Measurements from ENCODE around the gene OSBPL1A. TPM values are rescaled to one million over a fixed set of nuclear protein-coding genes. Genes with fewer than 3 reads are reported as not detected.

OSBPL1A gene
- total RNA-seq, 1 experiment from 2014 or later, result 53.1 TPM

- TF ChIP-seq ZNF416 (CRISPR knock-in tag; IDR thresholded peaks at IDR 0.05), result no peak
- TF ChIP-seq ZNF263 (CRISPR knock-in tag; IDR thresholded peaks at IDR 0.05; ENCODE audit: low read depth), result no peak
- no peak for TF ChIP-seq ZBTB21 (CRISPR knock-in tag; IDR thresholded peaks at IDR 0.05; ENCODE audit: borderline replicate concordance)
- TF ChIP-seq, protein P1, sequence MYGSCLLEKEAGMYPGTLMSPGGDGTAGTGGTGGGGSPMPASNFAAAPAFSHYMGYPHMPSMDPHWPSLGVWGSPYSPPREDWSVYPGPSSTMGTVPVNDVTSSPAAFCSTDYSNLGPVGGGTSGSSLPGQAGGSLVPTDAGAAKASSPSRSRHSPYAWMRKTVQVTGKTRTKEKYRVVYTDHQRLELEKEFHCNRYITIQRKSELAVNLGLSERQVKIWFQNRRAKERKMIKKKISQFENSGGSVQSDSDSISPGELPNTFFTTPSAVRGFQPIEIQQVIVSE (CRISPR knock-in tag; IDR thresholded peaks at IDR 0.05; ENCODE audit: borderline replicate concordance), result no peak
- TF ChIP-seq PRRX2 (CRISPR knock-in tag; IDR thresholded peaks at IDR 0.05), result no peak
- TF ChIP-seq GABPB1 (CRISPR knock-in tag; IDR thresholded peaks at IDR 0.05), result no peak
- CTCF ChIA-PET, result interaction anchor here (1.2 to 1.4 kb wide), 2 partner anchors 10 to 52 kb away, joined by 3 to 6 read pairs; no protein-coding TSS in a partner anchor
- Mint-ChIP-seq H3K36me3 (peaks cover 52% of the 10 kb centered on the region), H3K27me3 (ENCODE audit: low read depth) (no peaks in the 10 kb centered on the region), H3K4me3 (no peak overlapping the region), H3K4me1 (no peaks in the 10 kb centered on the region), H3K9me3 (no peaks in the 10 kb centered on the region), H3K27ac (no peak overlapping the region)
- no peak for ATAC-seq
- POLR2A ChIA-PET, result no interaction called here
- DNase-seq (ENCODE audit: low spot score), result no peak
Observed at GRCh38 chr18:24436939-24437338, 39.3 kb upstream of the OSBPL1A start.

DNA sequence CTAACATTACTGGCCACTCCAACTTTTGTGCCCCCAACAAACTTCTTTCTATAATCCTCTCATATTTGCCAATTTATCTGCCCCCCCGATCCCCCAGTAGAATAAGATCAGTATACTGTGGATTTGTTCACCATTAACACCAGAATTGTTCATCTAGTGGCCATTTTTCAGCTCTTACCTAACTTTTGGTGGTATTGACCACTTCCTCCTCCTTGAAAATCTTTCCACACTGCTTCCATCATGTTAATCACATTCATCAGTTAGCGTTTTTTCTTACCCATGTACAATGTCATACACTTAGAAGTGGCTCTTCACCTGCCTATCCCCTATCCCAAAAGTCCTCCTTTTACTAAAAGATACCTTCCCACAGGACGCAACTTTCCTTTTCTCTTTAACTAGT is 35.0 kb upstream of the OSBPL1A start:
- H3K4me1 Mint-ChIP-seq, result peaks cover 12% of the 10 kb centered on the region
- TF ChIP-seq, protein P2, sequence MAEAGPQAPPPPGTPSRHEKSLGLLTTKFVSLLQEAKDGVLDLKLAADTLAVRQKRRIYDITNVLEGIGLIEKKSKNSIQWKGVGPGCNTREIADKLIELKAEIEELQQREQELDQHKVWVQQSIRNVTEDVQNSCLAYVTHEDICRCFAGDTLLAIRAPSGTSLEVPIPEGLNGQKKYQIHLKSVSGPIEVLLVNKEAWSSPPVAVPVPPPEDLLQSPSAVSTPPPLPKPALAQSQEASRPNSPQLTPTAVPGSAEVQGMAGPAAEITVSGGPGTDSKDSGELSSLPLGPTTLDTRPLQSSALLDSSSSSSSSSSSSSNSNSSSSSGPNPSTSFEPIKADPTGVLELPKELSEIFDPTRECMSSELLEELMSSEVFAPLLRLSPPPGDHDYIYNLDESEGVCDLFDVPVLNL (CRISPR knock-in tag; IDR thresholded peaks at IDR 0.05; ENCODE audit: borderline replicate concordance, low read depth), result no peak
- TF ChIP-seq, protein P3, sequence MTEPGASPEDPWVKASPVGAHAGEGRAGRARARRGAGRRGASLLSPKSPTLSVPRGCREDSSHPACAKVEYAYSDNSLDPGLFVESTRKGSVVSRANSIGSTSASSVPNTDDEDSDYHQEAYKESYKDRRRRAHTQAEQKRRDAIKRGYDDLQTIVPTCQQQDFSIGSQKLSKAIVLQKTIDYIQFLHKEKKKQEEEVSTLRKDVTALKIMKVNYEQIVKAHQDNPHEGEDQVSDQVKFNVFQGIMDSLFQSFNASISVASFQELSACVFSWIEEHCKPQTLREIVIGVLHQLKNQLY (CRISPR knock-in tag; IDR thresholded peaks at IDR 0.05), result no peak
- TF ChIP-seq, protein P4, sequence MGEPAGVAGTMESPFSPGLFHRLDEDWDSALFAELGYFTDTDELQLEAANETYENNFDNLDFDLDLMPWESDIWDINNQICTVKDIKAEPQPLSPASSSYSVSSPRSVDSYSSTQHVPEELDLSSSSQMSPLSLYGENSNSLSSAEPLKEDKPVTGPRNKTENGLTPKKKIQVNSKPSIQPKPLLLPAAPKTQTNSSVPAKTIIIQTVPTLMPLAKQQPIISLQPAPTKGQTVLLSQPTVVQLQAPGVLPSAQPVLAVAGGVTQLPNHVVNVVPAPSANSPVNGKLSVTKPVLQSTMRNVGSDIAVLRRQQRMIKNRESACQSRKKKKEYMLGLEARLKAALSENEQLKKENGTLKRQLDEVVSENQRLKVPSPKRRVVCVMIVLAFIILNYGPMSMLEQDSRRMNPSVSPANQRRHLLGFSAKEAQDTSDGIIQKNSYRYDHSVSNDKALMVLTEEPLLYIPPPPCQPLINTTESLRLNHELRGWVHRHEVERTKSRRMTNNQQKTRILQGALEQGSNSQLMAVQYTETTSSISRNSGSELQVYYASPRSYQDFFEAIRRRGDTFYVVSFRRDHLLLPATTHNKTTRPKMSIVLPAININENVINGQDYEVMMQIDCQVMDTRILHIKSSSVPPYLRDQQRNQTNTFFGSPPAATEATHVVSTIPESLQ (CRISPR knock-in tag; IDR thresholded peaks at IDR 0.05), result no peak
- no peak for TF ChIP-seq NR1H2 (CRISPR knock-in tag; IDR thresholded peaks at IDR 0.05)
- TF ChIP-seq NFYB (CRISPR knock-in tag; conservative IDR thresholded peaks at IDR 0.05; ENCODE audit: low read depth), result no peak
- TF ChIP-seq ELF4 (CRISPR knock-in tag; IDR thresholded peaks at IDR 0.05; ENCODE audit: low read depth), result no peak
- TF ChIP-seq ZNF416 (CRISPR knock-in tag; IDR thresholded peaks at IDR 0.05), result no peak
- TF ChIP-seq NR2C2 (CRISPR knock-in tag; IDR thresholded peaks at IDR 0.05), result no peak
- TF ChIP-seq, protein P1 (CRISPR knock-in tag; IDR thresholded peaks at IDR 0.05; ENCODE audit: borderline replicate concordance), result no peak
- TF ChIP-seq, protein P5, sequence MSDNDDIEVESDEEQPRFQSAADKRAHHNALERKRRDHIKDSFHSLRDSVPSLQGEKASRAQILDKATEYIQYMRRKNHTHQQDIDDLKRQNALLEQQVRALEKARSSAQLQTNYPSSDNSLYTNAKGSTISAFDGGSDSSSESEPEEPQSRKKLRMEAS (CRISPR knock-in tag; IDR thresholded peaks at IDR 0.05), result no peak
- no peak for TF ChIP-seq ZBTB21 (CRISPR knock-in tag; IDR thresholded peaks at IDR 0.05; ENCODE audit: borderline replicate concordance)
- TF ChIP-seq IRF1 (CRISPR knock-in tag; IDR thresholded peaks at IDR 0.05), result no peak
- TF ChIP-seq FOXK1 (CRISPR knock-in tag; IDR thresholded peaks at IDR 0.05), result no peak
- TF ChIP-seq RELA (CRISPR knock-in tag; IDR thresholded peaks at IDR 0.05; ENCODE audit: borderline replicate concordance), result no peak
- ATAC-seq (no peak), DNase-seq (ENCODE audit: low spot score) (no peak)
- peaks cover 30% of the 10 kb centered on the region for H3K36me3 Mint-ChIP-seq
- POLR2A ChIA-PET, result no interaction called here
- no peaks in the 10 kb centered on the region for H3K27me3 Mint-ChIP-seq (ENCODE audit: low read depth)
- CTCF ChIA-PET, result interaction anchor here (0.7 kb wide), 1 partner anchor 294 kb away, joined by 3 read pairs; the partner anchor contains the start of gene CABYR
- peak overlapping the region; percentile 32; the same call in 1 of the 2 replicates for H3K27ac Mint-ChIP-seq
- H3K4me3 Mint-ChIP-seq, result no peak overlapping the region
- H3K9me3 Mint-ChIP-seq, result no peaks in the 10 kb centered on the region

All from WTC11 (cell line).